ENCODE results near the gene PHF23. TPM values are rescaled to one million over a fixed set of nuclear protein-coding genes. Genes with fewer than 3 reads are reported as not detected.
A peak's percentile ranks its signal among the peaks of the same experiment; 100 is the strongest.

Gene PHF23
- total and polyA plus RNA-seq, 9 of the 15 experiments (the other 6 are each of a cell fraction or from before 2014, with no cell fraction given) = 7.4 to 87.5 (median 33.7) TPM

DNA sequence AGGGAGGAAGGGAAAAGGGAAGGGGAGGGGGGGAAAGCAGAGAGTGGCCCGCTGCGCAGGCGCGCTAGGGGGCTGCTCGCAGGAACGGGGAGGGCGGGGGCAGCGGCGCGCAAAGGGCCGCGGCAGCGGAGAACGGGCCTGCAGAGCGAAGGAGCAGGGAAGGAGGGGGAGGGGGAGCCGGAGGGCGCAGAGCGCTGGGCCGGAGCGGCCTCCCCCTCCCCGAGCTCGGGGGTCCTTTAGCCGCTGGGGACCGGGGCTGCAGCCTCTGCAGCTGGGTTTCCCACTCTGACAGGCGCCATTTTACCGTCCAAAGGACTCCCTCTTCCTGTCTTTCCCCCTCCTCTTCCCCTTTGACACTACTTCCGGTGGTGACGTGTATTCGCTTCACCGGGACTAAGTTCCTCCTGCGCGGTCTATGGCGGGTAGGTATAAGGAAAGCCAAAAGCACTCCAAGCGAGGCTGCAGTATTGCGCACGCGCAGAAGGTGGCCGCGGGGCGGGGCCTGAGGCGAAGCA, 12.5 kb upstream of the PHF23 start, which contains the start of gene CTDNEP1 (continued):
- TF ChIP-seq, protein P1, sequence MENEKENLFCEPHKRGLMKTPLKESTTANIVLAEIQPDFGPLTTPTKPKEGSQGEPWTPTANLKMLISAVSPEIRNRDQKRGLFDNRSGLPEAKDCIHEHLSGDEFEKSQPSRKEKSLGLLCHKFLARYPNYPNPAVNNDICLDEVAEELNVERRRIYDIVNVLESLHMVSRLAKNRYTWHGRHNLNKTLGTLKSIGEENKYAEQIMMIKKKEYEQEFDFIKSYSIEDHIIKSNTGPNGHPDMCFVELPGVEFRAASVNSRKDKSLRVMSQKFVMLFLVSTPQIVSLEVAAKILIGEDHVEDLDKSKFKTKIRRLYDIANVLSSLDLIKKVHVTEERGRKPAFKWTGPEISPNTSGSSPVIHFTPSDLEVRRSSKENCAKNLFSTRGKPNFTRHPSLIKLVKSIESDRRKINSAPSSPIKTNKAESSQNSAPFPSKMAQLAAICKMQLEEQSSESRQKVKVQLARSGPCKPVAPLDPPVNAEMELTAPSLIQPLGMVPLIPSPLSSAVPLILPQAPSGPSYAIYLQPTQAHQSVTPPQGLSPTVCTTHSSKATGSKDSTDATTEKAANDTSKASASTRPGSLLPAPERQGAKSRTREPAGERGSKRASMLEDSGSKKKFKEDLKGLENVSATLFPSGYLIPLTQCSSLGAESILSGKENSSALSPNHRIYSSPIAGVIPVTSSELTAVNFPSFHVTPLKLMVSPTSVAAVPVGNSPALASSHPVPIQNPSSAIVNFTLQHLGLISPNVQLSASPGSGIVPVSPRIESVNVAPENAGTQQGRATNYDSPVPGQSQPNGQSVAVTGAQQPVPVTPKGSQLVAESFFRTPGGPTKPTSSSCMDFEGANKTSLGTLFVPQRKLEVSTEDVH (IDR thresholded peaks at IDR 0.05; ENCODE audit: low read depth, partially characterized antibody) = peak; percentile 60
- TF ChIP-seq NR2C1 (IDR thresholded peaks at IDR 0.05) = peak; percentile 91
- peak; percentile 92 for TF ChIP-seq NR2C1 (tag; IDR thresholded peaks at IDR 0.05)
- peak; percentile 61 for TF ChIP-seq MEIS2 (IDR thresholded peaks at IDR 0.05; ENCODE audit: partially characterized antibody)
- no peak for TF ChIP-seq EP400 (IDR thresholded peaks at IDR 0.05)
- TF ChIP-seq, protein P2, sequence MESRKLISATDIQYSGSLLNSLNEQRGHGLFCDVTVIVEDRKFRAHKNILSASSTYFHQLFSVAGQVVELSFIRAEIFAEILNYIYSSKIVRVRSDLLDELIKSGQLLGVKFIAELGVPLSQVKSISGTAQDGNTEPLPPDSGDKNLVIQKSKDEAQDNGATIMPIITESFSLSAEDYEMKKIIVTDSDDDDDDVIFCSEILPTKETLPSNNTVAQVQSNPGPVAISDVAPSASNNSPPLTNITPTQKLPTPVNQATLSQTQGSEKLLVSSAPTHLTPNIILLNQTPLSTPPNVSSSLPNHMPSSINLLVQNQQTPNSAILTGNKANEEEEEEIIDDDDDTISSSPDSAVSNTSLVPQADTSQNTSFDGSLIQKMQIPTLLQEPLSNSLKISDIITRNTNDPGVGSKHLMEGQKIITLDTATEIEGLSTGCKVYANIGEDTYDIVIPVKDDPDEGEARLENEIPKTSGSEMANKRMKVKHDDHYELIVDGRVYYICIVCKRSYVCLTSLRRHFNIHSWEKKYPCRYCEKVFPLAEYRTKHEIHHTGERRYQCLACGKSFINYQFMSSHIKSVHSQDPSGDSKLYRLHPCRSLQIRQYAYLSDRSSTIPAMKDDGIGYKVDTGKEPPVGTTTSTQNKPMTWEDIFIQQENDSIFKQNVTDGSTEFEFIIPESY (CRISPR knock-in tag; IDR thresholded peaks at IDR 0.05) = no peak
- TF ChIP-seq, protein P3, sequence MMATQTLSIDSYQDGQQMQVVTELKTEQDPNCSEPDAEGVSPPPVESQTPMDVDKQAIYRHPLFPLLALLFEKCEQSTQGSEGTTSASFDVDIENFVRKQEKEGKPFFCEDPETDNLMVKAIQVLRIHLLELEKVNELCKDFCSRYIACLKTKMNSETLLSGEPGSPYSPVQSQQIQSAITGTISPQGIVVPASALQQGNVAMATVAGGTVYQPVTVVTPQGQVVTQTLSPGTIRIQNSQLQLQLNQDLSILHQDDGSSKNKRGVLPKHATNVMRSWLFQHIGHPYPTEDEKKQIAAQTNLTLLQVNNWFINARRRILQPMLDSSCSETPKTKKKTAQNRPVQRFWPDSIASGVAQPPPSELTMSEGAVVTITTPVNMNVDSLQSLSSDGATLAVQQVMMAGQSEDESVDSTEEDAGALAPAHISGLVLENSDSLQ (IDR thresholded peaks at IDR 0.05) = peak; percentile 58
- TF ChIP-seq, protein P4, sequence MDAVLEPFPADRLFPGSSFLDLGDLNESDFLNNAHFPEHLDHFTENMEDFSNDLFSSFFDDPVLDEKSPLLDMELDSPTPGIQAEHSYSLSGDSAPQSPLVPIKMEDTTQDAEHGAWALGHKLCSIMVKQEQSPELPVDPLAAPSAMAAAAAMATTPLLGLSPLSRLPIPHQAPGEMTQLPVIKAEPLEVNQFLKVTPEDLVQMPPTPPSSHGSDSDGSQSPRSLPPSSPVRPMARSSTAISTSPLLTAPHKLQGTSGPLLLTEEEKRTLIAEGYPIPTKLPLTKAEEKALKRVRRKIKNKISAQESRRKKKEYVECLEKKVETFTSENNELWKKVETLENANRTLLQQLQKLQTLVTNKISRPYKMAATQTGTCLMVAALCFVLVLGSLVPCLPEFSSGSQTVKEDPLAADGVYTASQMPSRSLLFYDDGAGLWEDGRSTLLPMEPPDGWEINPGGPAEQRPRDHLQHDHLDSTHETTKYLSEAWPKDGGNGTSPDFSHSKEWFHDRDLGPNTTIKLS (IDR thresholded peaks at IDR 0.05; ENCODE audit: borderline replicate concordance, low read depth) = peak; percentile 84
- TF ChIP-seq GABPB1 (CRISPR knock-in tag; IDR thresholded peaks at IDR 0.05) = peak; percentile 91
- TF ChIP-seq PCBP1 (IDR thresholded peaks at IDR 0.05; ENCODE audit: low read depth, low read length, poor library complexity, severe bottlenecking) = peak; percentile 99
- TF ChIP-seq, protein P5, sequence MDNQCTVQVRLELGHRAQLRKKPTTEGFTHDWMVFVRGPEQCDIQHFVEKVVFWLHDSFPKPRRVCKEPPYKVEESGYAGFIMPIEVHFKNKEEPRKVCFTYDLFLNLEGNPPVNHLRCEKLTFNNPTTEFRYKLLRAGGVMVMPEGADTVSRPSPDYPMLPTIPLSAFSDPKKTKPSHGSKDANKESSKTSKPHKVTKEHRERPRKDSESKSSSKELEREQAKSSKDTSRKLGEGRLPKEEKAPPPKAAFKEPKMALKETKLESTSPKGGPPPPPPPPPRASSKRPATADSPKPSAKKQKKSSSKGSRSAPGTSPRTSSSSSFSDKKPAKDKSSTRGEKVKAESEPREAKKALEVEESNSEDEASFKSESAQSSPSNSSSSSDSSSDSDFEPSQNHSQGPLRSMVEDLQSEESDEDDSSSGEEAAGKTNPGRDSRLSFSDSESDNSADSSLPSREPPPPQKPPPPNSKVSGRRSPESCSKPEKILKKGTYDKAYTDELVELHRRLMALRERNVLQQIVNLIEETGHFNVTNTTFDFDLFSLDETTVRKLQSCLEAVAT (IDR thresholded peaks at IDR 0.05) = no peak
- TF ChIP-seq, protein P6, sequence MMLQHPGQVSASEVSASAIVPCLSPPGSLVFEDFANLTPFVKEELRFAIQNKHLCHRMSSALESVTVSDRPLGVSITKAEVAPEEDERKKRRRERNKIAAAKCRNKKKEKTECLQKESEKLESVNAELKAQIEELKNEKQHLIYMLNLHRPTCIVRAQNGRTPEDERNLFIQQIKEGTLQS (IDR thresholded peaks at IDR 0.05) = no peak
- TF ChIP-seq, protein P6 (CRISPR knock-in tag; conservative IDR thresholded peaks at IDR 0.05) = no peak
- TF ChIP-seq SIN3B (IDR thresholded peaks at IDR 0.05; ENCODE audit: low read depth) = peak; percentile 99
- peak; percentile 38 for TF ChIP-seq POLR2B (IDR thresholded peaks at IDR 0.05; ENCODE audit: low read depth, partially characterized antibody)
- no peak for TF ChIP-seq ZNF707 (CRISPR knock-in tag; conservative IDR thresholded peaks at IDR 0.05)
- TF ChIP-seq ZBTB7A (IDR thresholded peaks at IDR 0.05; ENCODE audit: borderline replicate concordance, control insufficient read depth, low read depth, low read length) = 0 out of 2 replicates have a peak, but pooled peaks have one; percentile 16
- TF ChIP-seq CHD2 (IDR thresholded peaks at IDR 0.05; ENCODE audit: low read depth, low read length) = no peak

Data from K562 (cell line).